Osteocyte (in vitro differentiated cells): Measurements from ENCODE around the gene MB21D2. TPM values are rescaled to one million over a fixed set of nuclear protein-coding genes. Genes with fewer than 3 reads are reported as not detected.

Experiments
- DNase-seq: peaks from one replicate; pipeline ENCODE4 v3.0.0; 2021; ENCODE audit warnings: mixed read lengths; ENCODE audit not compliant: unreplicated experiment; ENCODE audit errors: extremely low spot score
- H3K27ac Mint-ChIP-seq: one replicate; pipeline ENCODE4 v1.8.0; 2021; ENCODE audit warnings: mild to moderate bottlenecking, mixed read lengths; ENCODE audit not compliant: unreplicated experiment
- H3K27me3 Mint-ChIP-seq: one replicate; pipeline ENCODE4 v1.8.0; 2021; ENCODE audit warnings: mixed read lengths; ENCODE audit not compliant: unreplicated experiment
- H3K36me3 Mint-ChIP-seq: one replicate; pipeline ENCODE4 v1.8.0; 2021; ENCODE audit warnings: mixed read lengths; ENCODE audit not compliant: unreplicated experiment
- H3K4me1 Mint-ChIP-seq: one replicate; pipeline ENCODE4 v1.8.0; 2021; ENCODE audit warnings: mixed read lengths; ENCODE audit not compliant: unreplicated experiment
- H3K4me3 Mint-ChIP-seq: one replicate; pipeline ENCODE4 v1.8.0; 2021; ENCODE audit warnings: mild to moderate bottlenecking, moderate library complexity, mixed read lengths; ENCODE audit not compliant: unreplicated experiment
- H3K9me3 Mint-ChIP-seq: one replicate; pipeline ENCODE4 v1.8.0; 2021; ENCODE audit warnings: mixed read lengths; ENCODE audit not compliant: unreplicated experiment
- total RNA-seq: library from RNA; stranded (reverse); gene quantifications from 2 replicates; pipeline ENCODE4 v1.2.1, GENCODE V29; 2021
- TF ChIP-seq, protein P1 (sequence below): fragments of 200-600 bp; sonication (generic); IDR thresholded peaks from 2 replicates; pipeline ENCODE4 v1.5.0; 2021; ENCODE audit warnings: antibody characterized with exemption, mild to moderate bottlenecking, moderate library complexity

MB21D2 gene
- total RNA-seq, 1 donor from 2014 or later, result 5.5 TPM

DNA sequence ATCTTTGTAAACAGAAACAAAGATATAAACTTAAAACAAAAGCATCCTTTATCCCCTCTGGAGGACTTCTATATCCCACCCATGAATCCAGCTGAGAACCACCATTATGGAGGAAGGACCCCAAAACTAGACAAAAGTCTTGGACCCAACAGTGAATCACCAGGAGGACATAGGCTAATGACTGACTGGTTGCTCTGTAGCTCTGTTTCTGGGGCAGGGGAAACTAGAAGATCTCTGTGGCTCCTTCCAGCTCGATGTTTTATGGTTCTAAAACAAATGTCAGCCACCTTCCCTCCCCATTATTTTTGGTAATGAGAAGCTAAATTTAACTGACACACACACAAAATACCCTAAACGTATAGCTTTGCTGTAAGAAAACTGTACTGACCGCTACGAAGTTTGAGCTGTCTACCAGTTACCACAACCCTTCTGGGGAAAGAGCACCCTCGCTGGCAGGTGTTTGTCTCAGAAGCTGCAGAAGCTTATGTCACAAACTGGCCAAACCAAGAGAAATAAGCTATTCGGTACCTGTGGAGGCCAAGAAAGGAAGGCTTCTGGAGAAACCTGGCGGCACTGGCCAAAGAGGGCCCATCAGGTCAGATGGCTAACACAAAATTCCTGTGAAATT lies 36.4 kb downstream of the MB21D2 start:
- DNase-seq, result no peak
- H3K27ac Mint-ChIP-seq, result no peak overlapping the region
- TF ChIP-seq, protein P1, sequence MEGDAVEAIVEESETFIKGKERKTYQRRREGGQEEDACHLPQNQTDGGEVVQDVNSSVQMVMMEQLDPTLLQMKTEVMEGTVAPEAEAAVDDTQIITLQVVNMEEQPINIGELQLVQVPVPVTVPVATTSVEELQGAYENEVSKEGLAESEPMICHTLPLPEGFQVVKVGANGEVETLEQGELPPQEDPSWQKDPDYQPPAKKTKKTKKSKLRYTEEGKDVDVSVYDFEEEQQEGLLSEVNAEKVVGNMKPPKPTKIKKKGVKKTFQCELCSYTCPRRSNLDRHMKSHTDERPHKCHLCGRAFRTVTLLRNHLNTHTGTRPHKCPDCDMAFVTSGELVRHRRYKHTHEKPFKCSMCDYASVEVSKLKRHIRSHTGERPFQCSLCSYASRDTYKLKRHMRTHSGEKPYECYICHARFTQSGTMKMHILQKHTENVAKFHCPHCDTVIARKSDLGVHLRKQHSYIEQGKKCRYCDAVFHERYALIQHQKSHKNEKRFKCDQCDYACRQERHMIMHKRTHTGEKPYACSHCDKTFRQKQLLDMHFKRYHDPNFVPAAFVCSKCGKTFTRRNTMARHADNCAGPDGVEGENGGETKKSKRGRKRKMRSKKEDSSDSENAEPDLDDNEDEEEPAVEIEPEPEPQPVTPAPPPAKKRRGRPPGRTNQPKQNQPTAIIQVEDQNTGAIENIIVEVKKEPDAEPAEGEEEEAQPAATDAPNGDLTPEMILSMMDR, result no peak
- H3K4me1 Mint-ChIP-seq, result peaks cover 56% of the 10 kb centered on the region
- no peaks in the 10 kb centered on the region for H3K27me3 Mint-ChIP-seq
- H3K9me3 Mint-ChIP-seq, result no peaks in the 10 kb centered on the region
- H3K4me3 Mint-ChIP-seq, result no peak overlapping the region
- H3K36me3 Mint-ChIP-seq, result no peaks in the 10 kb centered on the region

DNA sequence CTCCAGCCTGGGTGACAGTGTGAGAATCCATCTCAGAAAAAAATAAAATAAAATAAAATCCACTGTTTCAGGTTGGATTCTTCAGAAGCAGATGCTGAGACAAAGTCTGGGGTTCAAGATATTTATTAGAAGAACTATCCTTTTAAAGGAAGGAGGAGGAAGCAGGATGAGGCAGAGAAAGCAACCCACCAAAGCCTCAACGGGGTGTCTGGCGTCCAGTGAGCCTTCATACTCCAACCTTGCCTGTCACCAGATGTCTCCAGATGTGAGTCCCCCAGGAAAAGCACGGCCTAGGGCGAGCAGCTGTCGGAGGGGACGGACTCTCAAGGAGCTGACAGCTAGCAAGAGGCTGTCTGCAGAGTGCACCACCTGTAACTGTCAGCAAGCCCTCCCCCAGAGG lies 37.3 kb downstream of the MB21D2 start:
- H3K27ac Mint-ChIP-seq, result no peak overlapping the region
- H3K4me3 Mint-ChIP-seq, result no peak overlapping the region
- no peaks in the 10 kb centered on the region for H3K9me3 Mint-ChIP-seq
- peaks cover 52% of the 10 kb centered on the region for H3K4me1 Mint-ChIP-seq
- no peaks in the 10 kb centered on the region for H3K36me3 Mint-ChIP-seq
- no peaks in the 10 kb centered on the region for H3K27me3 Mint-ChIP-seq
- TF ChIP-seq, protein P1, result no peak
- DNase-seq, result no peak

DNA sequence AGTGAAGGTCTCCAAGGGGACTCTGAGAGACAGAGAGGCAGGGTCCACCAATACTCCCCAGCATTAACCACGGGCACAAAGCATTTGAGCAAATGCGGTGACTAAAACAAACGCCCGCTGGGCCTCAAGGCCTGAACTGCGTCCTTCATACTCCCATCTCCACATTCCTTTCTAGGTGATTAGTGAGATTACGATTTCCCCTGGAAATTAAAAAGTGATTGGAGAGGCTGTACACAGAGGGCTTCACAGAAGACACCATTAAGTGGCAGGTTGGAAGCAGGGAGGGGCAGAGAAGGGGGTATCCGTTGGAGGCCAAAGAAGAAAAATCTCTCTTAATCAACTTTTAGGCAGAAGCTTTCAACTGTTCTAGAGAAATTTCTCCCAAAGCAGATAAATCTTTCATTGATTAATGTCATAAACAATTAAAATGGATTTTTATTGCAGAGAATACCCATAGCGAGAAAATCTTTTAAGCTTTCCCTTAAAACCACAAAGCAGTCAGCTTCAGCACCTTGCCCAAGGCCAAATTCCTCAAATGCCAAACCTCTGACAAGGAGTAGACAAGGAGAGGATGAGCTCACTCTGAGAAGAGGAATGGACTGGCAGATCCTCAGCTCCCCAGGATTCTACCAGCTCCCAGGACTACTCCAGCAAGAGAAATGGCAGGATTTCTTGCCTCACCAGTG lies 38.2 kb downstream of the MB21D2 start:
- Mint-ChIP-seq H3K9me3 (no peaks in the 10 kb centered on the region), H3K36me3 (no peaks in the 10 kb centered on the region), H3K4me3 (peak overlapping the region; percentile 55), H3K4me1 (peaks cover 44% of the 10 kb centered on the region), H3K27ac (no peak overlapping the region), H3K27me3 (no peaks in the 10 kb centered on the region)
- peak; percentile 87 for DNase-seq
- TF ChIP-seq, protein P1, result no peak

DNA sequence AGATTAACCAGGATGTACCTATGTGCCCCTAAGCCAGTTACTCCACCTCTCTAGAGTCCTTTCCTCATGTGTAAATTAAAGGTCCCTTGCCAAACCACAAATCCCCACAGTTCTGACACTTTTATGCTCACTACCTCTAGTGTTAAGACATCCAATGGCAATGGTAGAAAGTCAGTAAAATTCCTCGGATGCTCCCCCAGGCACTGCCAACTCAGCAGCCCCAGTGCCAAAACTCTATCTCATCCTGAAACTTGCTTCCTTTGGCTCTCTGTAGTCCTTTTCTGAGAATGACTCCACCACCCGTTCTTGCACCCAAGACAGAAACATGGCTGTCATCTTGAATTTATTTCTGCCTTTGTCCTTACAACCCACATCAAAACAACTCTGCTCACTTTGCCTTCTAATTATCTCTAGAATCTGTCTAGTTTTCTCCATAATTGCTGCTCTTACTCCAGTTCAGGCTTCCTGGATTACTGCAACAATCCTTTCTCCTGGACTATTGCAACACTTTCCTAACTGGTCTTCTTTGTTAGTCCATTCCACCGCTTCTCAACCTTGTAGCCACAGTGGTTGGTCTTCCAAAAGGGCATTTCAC lies 41.6 kb downstream of the MB21D2 start:
- peaks cover 2% of the 10 kb centered on the region for H3K36me3 Mint-ChIP-seq
- H3K27me3 Mint-ChIP-seq, result no peaks in the 10 kb centered on the region
- peaks cover 29% of the 10 kb centered on the region for H3K4me1 Mint-ChIP-seq
- H3K27ac Mint-ChIP-seq, result no peak overlapping the region
- DNase-seq, result no peak
- H3K9me3 Mint-ChIP-seq, result no peaks in the 10 kb centered on the region
- H3K4me3 Mint-ChIP-seq, result no peak overlapping the region
- TF ChIP-seq, protein P1, result no peak

DNA sequence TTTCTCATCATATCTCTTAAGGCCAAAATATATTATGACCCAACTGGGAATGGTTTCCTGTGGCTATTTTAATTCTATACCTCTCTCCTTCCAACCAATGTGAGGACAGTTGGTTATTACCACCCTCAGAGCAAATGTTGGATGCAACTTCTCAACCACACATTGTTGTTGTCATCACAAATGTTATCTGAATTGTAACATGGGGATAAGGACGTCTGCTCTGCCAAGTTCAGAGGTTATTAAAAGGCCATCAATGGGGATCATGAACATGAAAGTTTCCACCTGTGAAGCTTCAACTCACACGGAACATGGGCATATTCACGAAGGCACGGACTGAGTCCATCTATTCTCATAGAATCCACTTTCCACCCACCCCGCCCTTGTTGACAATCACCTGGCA lies 46.8 kb downstream of the MB21D2 start:
- Mint-ChIP-seq H3K9me3 (no peaks in the 10 kb centered on the region), H3K4me3 (no peak overlapping the region), H3K27ac (no peak overlapping the region), H3K36me3 (peaks cover 2% of the 10 kb centered on the region), H3K27me3 (no peaks in the 10 kb centered on the region), H3K4me1 (peaks cover 8% of the 10 kb centered on the region)
- TF ChIP-seq, protein P1, result no peak
- DNase-seq, result no peak
